Measurements from ENCODE around the gene WDR81.
"Not testable (repeated sequence)": the region's sequence is repeated elsewhere in the genome, so short reads cannot be mapped to it uniquely, and the experiment has no call there.

DNA sequence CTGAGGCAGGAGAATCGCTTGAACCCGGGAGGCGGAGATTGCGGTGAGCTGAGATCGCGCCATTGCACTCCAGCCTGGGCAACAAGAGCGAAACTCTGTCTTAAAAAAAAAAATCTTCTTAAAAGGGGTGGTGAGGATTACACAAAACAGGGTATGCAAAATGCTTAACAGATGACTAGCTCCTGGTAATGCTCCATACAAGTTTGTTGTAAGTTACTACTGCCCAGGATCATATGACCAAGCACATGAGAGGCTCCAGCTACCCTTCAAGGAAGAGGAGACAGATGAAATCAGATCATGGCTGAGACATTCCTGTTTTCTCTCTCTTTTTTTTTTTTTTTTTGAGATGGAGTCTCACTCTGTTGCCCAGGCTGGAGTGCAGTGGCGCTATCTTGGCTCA is 2.5 kb upstream of the WDR81 start:
- not testable (repeated sequence) for TF ChIP-seq EZH2phosphoT487 (IDR thresholded peaks at IDR 0.05; ENCODE audit: insufficient read depth, low read depth); EZH2 (IDR thresholded peaks at IDR 0.05; ENCODE audit: insufficient read depth, poor library complexity, severe bottlenecking)
